Measurements from ENCODE around the gene ACTN4.

DNA sequence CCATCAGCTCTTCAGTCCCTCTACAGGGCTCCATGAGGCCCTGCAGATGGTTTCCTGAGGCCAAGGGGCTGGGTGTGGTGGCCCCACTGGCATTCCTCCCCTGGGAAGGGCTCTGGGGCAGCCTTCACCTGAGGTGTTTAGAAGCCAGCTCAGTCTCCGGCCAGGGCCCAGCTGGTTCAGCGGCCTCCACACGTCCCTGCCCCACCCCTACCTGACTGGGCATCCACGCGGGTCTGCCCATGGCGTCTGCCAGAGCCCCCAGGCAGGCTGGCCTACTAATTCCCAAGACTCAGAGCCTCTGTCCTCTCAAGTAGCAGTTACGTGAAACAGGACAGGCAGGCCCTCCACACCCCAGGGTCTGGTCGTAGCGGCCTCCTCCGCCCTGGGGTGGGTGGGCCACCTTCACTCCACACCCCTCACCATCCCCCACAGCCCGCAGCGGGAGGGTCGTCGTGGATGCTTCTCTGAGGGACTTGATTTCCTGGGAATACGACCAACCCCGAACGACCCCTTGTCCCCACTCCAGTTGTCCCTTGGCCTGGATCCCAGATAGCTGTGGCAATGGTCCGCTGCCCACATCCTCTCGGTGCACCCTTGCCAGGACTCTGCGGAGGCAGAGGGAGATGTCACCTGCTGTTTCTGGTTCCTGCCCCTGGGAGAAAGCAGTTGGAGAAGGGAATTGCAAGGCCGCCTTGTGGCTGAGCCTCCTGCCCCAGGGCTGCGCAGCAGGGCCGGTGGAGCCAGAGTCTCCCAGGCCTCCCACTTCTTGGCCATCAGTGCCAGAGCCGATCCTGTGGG, 72.5 kb downstream of the ACTN4 start:
- TF ChIP-seq, protein P1, sequence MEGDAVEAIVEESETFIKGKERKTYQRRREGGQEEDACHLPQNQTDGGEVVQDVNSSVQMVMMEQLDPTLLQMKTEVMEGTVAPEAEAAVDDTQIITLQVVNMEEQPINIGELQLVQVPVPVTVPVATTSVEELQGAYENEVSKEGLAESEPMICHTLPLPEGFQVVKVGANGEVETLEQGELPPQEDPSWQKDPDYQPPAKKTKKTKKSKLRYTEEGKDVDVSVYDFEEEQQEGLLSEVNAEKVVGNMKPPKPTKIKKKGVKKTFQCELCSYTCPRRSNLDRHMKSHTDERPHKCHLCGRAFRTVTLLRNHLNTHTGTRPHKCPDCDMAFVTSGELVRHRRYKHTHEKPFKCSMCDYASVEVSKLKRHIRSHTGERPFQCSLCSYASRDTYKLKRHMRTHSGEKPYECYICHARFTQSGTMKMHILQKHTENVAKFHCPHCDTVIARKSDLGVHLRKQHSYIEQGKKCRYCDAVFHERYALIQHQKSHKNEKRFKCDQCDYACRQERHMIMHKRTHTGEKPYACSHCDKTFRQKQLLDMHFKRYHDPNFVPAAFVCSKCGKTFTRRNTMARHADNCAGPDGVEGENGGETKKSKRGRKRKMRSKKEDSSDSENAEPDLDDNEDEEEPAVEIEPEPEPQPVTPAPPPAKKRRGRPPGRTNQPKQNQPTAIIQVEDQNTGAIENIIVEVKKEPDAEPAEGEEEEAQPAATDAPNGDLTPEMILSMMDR (IDR thresholded peaks at IDR 0.05): no peak
- no peak for TF ChIP-seq ZFX (IDR thresholded peaks at IDR 0.05; ENCODE audit: borderline replicate concordance)
